Astrocyte (in vitro differentiated cells and primary cell): ENCODE results near the gene PIGC. TPM values are rescaled to one million over a fixed set of nuclear protein-coding genes. Genes with fewer than 3 reads are reported as not detected.

Experiments used
- DNase-seq: peaks from one replicate; pipeline ENCODE4 v3.0.0-alpha.2; 2010; ENCODE audit warnings: low read depth
- FAIRE-seq: peaks from 2 replicates; lab custom pipeline; 2011; peaks lifted over from hg19 to GRCh38; lab: Jason Lieb, UNC
- H2AFZ ChIP-seq: 2 replicates; pipeline ENCODE4 v1.6.0; 2012; ENCODE audit warnings: low read depth, low read length, inconsistent platforms
- H3K27ac ChIP-seq: 2 replicates; pipeline ENCODE4 v1.5.1; 2011; ENCODE audit warnings: low read depth, low read length, inconsistent platforms
- H3K27me3 ChIP-seq: 2 replicates; pipeline ENCODE4 v1.6.0; 2011; ENCODE audit warnings: low read length, inconsistent platforms; ENCODE audit not compliant: insufficient read depth
- H3K36me3 ChIP-seq: 2 replicates; pipeline ENCODE4 v1.5.1; 2011; ENCODE audit warnings: low read length, inconsistent platforms; ENCODE audit not compliant: insufficient read depth
- H3K4me1 ChIP-seq: 2 replicates; pipeline ENCODE4 v1.5.1; 2011; ENCODE audit warnings: low read length, inconsistent platforms; ENCODE audit not compliant: insufficient read depth
- H3K4me2 ChIP-seq: 2 replicates; pipeline ENCODE4 v1.6.0; 2012; ENCODE audit warnings: low read length, inconsistent platforms
- H3K4me3 ChIP-seq: 2 replicates; pipeline ENCODE4 v1.5.1; 2011; ENCODE audit warnings: low read depth, mild to moderate bottlenecking, low read length, inconsistent platforms; ENCODE audit not compliant: insufficient read depth
- H3K79me2 ChIP-seq: 2 replicates; pipeline ENCODE4 v1.6.0; 2012; ENCODE audit warnings: mild to moderate bottlenecking, low read length, inconsistent platforms; ENCODE audit not compliant: insufficient read depth
- H3K9ac ChIP-seq: 2 replicates; pipeline ENCODE4 v1.6.0; 2012; ENCODE audit warnings: mild to moderate bottlenecking, low read length, inconsistent platforms
- H3K9me3 ChIP-seq: 2 replicates; pipeline ENCODE4 v1.5.1; 2012; ENCODE audit warnings: low read depth, mild to moderate bottlenecking, low read length, inconsistent platforms; ENCODE audit not compliant: insufficient read depth
- H4K20me1 ChIP-seq: 2 replicates; pipeline ENCODE4 v1.6.0; 2012; ENCODE audit warnings: low read length, inconsistent platforms; ENCODE audit not compliant: insufficient read depth
- H3K27ac Mint-ChIP-seq: one replicate; pipeline ENCODE4 v1.8.0; 2021; ENCODE audit warnings: mild to moderate bottlenecking, mixed read lengths; ENCODE audit not compliant: unreplicated experiment
- H3K27me3 Mint-ChIP-seq: one replicate; pipeline ENCODE4 v1.8.0; 2021; ENCODE audit warnings: low read depth, mixed read lengths; ENCODE audit not compliant: unreplicated experiment
- H3K36me3 Mint-ChIP-seq: one replicate; pipeline ENCODE4 v1.8.0; 2021; ENCODE audit warnings: low read depth, mixed read lengths; ENCODE audit not compliant: unreplicated experiment
- H3K4me1 Mint-ChIP-seq: one replicate; pipeline ENCODE4 v1.8.0; 2021; ENCODE audit warnings: low read depth, mixed read lengths; ENCODE audit not compliant: unreplicated experiment
- H3K4me3 Mint-ChIP-seq: one replicate; pipeline ENCODE4 v1.8.0; 2021; ENCODE audit warnings: mild to moderate bottlenecking, moderate library complexity, mixed read lengths; ENCODE audit not compliant: unreplicated experiment
- H3K9me3 Mint-ChIP-seq: one replicate; pipeline ENCODE4 v1.8.0; 2021; ENCODE audit warnings: mild to moderate bottlenecking, mixed read lengths; ENCODE audit not compliant: unreplicated experiment
- CTCF ChIP-seq: IDR thresholded peaks from 2 replicates; pipeline ENCODE4 v1.5.1; 2011; ENCODE audit warnings: low read depth, mild to moderate bottlenecking, inconsistent platforms, low read length, moderate library complexity; ENCODE audit not compliant: insufficient read depth
- EZH2 ChIP-seq: IDR thresholded peaks from 2 replicates; pipeline ENCODE4 v1.6.1; 2012; ENCODE audit warnings: mild to moderate bottlenecking, low read length, inconsistent platforms; ENCODE audit not compliant: insufficient read depth
- total RNA-seq: library from RNA; stranded (reverse); gene quantifications from 2 replicates; pipeline ENCODE4 v1.2.1, GENCODE V29; 2021

Gene PIGC
- total RNA-seq, 1 donor from 2014 or later = 17.8 TPM

GRCh38 chr1:172406968-172407367, 36.9 kb downstream of the PIGC start:
- Mint-ChIP-seq H3K4me1 (peaks cover 11% of the 10 kb centered on the region), H3K27me3 (no peaks in the 10 kb centered on the region), H3K36me3 (no peaks in the 10 kb centered on the region), H3K4me3 (no peak overlapping the region), H3K9me3 (no peaks in the 10 kb centered on the region), H3K27ac (no peak overlapping the region)
- H3K27me3 ChIP-seq = no peaks in the 10 kb centered on the region
- no peak overlapping the region for H3K9ac ChIP-seq
- TF ChIP-seq CTCF = no peak
- TF ChIP-seq EZH2 = no peak
- DNase-seq (no peak), FAIRE-seq (no peak)
- H3K9me3 ChIP-seq = no peaks in the 10 kb centered on the region
- no peaks in the 10 kb centered on the region for H3K79me2 ChIP-seq
- H3K4me1 ChIP-seq = no peaks in the 10 kb centered on the region
- no peak overlapping the region for H3K4me3 ChIP-seq
- no peak overlapping the region for H2AFZ ChIP-seq
- no peak overlapping the region for H3K4me2 ChIP-seq
- no peaks in the 10 kb centered on the region for H3K36me3 ChIP-seq
- no peaks in the 10 kb centered on the region for H4K20me1 ChIP-seq
- no peak overlapping the region for H3K27ac ChIP-seq

GRCh38 chr1:172405912-172406311, 38.0 kb downstream of the PIGC start:
- no peak overlapping the region for H3K4me3 Mint-ChIP-seq
- H3K27me3 ChIP-seq = no peaks in the 10 kb centered on the region
- peaks cover 10% of the 10 kb centered on the region for H3K4me1 Mint-ChIP-seq

More at GRCh38 chr1:172405912-172406311, 38.0 kb downstream of the PIGC start:
- Mint-ChIP-seq H3K27ac (no peak overlapping the region), H3K27me3 (no peaks in the 10 kb centered on the region), H3K36me3 (no peaks in the 10 kb centered on the region), H3K9me3 (no peaks in the 10 kb centered on the region)
- Histone ChIP-seq H3K27ac (no peak overlapping the region), H3K9ac (no peak overlapping the region), H2AFZ (no peak overlapping the region), H4K20me1 (no peaks in the 10 kb centered on the region), H3K4me3 (no peak overlapping the region), H3K4me1 (no peaks in the 10 kb centered on the region), H3K79me2 (no peaks in the 10 kb centered on the region), H3K4me2 (no peak overlapping the region), H3K9me3 (no peaks in the 10 kb centered on the region), H3K36me3 (no peaks in the 10 kb centered on the region)
- TF ChIP-seq EZH2 = no peak
- TF ChIP-seq CTCF = no peak
- DNase-seq = no peak
- FAIRE-seq = peak; percentile 20
